ENCODE results near the gene TRAPPC5.

TRAPPC5 gene

GRCh38 chr19:7677669-7678311 is 2.8 kb upstream of the TRAPPC5 start:
- DNase-seq: no peak

DNA sequence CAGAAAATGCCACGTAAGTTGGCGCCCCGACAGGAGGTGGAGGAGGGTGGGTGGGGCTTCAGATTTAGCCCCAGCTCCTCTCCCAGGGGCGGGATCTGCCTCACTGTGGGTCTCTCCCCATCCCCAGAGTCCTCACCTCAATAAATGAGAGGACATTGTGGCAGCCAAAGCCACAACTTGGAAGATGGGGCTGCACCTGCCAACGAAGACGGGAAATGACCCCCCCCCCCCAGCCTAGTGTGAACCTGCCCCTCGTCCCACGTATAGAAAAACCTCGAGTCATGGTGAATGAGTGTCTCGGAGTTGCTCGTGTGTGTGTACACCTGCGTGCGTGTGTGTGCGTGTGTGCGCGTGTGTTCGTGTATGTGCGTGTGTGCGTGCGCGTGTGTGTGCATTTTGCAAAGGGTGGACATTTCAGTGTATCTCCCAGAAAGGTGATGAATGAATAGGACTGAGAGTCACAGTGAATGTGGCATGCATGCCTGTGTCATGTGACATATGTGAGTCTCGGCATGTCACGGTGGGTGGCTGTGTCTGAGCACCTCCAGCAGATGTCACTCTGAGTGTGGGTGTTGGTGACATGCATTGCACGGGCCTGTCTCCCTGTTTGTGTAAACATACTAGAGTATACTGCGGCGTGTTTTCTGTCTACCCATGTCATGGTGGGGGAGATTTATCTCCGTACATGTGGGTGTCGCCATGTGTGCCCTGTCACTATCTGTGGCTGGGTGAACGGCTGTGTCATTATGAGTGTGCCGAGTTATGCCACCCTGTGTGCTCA is 1.5 kb upstream of the TRAPPC5 start:
- DNase-seq: peak in 1 of 2 experiments; percentile 3

DNA sequence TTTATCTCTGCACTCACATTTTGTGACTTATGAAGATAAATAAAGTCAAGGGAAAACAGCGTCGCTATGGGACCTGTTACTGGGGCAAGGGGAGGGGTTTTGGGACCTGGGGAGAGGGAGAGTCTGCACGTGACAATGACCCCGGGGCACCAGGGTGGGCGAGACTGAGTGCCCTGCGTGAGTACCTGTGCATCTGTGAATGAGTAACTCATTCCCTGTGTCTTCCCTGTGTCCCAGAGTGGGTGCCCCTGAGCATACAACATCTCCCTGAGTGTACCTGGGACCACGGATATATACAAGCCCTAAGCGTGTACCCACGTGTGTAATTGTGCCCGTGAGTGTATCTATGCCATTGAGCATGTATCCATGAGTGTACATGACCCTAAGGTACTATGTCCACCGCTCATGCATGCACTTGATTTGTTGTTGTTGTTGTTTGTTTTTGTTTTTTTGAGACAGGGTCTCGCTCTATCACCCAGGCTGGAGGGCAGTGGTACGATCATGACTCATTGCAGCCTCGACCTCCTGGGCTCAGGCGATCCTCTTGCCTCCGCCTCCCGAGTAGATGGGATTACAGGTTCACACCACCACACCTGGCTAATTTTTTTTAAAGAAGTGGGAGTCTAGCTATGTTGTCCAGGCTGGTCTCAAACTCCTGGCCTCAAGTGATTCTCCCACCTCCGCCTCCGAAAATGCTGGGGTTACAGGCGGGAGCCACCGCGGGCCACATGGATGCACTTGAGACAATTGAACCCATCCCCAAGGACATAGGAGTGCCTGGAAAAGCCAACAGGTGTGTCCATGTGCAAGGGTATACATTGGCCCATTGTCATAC is 645 bp upstream of the TRAPPC5 start:
- DNase-seq: no peak

- DNase-seq: peak in 1 of 2 experiments; percentile 20
These were observed 924 bp downstream of the TRAPPC5 start for GRCh38 chr19:7681340-7682174.

DNA sequence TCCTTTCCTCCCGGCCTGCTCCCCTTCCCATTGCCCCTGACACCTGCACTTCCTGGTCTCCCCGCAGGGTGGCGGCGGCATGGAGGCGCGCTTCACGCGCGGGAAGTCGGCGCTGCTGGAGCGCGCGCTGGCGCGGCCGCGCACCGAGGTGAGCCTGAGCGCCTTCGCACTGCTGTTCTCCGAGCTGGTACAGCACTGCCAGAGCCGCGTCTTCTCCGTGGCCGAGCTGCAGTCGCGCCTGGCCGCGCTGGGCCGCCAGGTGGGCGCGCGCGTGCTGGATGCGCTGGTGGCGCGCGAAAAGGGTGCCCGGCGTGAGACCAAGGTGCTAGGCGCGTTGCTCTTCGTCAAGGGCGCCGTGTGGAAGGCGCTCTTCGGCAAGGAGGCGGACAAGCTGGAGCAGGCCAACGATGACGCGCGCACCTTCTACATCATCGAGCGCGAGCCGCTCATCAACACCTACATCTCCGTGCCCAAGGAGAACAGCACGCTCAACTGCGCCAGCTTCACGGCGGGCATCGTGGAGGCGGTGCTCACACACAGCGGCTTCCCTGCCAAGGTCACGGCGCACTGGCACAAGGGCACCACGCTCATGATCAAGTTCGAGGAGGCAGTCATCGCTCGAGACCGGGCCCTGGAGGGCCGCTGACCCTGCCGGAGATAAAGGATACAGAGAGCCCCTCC is 1.7 kb downstream of the TRAPPC5 start:
- no peak for DNase-seq

DNA sequence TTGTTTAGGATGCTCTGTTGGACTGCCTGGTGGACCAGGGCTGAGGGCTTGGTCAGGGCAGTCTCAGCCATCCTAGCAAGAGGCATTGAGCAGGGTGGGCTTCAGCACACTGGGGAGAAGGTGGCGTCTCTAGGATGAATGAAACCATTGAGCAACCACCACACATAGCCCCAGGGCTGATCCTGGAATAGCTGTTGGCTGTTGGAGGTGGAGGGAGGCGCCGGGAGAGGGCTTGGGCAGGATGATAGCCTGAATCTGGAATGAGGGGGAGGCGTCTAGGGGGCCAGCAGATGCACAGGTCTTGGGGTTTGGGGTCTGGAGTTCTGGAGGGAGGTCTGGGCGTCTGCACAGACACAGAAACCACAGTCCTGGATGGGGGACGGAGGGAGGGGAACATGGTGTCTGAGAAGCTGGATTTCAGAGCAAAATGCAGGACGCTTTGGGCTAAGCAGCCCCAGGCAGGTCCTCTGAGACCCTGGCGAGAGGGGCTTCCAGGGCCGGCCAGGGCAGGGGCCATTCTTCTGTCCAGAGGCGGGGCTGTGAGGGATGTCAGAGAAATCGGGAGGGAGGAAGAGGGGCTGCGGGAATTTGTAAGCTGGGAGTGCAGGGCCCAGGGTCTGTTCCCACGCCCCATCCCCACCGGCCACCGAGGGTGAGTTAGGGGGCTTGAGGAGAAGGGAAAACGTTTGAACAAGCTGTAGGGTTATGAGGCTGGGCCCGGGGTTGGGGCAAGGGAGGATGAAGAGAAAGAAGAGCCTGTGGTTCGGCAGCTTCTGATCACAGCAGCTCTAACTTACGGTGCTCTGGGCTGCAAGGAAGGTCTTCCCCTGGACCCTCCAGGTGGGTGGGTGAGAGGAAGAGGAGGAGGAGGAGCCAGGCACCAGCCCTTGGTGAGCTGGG is 5.2 kb downstream of the TRAPPC5 start:
- no peak for DNase-seq

DNA sequence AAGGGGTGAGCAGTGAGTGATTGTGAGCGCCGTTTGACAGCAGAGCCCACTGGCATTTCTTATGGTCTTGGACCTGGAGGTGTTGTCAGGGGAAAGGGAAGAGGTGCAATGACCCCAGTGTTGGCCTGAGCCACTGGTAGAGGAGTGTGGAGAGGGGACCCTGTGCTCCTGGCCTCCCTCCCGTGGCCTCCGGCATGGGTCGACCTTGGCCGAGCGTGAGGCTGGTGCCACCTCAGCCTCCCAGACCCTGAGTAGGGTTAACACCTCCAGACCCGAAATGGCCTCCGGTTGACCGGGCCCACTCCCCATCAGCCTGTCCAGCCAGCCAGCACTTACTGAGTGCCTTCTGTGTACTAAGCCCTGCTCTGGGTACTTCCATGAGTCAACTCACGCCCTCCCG is 6.5 kb downstream of the TRAPPC5 start:
- DNase-seq: no peak

DNA sequence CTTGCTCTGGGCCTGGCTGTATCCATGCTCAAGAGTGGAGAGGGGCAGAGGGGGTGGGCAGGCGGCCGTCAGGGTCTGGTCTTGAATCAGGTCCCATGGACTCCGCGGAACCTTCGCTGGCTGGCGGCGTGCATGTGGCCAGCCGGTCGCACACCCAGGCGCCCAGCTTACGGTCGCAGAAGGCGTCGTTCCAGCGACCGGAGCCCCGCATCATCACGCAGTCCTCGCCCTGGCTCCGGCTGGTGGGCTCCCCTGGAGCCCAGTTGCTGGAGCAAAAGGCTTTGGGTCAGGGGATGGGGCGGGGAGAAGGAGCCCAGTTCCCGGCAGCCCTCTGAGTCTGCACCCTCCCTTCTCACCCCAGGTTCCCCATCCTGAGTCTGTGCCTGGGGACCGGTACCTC is 8.5 kb downstream of the TRAPPC5 start:
- DNase-seq: no peak

DNA sequence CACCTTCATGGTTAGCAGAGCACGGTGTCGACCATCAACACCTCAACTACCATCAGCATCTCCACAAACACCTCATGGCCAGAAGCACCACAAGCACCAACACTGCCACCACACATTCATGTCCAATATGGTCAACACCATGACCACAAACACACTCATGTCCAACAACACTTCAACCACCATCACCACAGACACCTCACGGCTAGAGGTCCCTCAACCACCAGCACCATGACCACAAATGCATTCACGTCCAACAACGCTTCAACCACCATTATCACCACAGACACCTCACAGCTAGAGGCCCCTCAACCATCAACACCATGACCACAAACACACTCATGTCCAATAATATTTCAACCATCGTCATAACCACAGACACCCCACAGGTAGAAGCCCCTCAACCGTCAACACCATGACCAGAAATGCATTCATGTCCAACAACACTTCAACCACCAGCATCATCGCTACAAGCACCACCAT is 10.2 kb downstream of the TRAPPC5 start:
- no peak for DNase-seq

- DNase-seq: no peak
These were observed 10.9 kb downstream of the TRAPPC5 start for GRCh38 chr19:7691497-7691896.

DNA sequence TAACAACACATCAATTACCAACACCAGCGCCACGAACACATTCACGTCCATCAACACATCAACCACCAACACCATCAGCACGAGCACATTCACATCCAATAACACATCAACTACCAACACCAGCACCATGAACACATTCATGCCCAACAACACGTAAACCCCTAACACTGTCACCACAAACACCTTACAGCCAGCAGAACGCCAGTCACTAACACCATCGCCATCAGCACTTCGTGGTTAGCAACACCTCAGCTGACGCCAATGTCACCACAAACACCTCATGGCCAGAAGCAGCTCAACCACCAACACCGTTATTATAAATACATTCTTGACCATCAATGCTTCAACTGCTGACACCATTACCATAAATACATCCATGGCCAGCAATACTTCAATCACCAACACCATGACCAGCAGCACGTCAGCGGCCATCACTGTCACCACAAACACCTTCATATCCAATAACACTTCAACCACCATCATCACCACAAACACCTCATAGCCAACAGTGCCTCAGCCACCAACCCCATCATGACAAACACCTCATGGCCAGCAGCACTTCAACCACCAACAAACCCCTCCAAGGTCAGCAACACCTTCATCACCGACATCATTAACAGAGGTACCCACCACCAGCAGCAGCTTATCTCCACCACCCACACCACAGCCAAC is 11.9 kb downstream of the TRAPPC5 start:
- DNase-seq: no peak

- no peak for DNase-seq
These were observed 13.9 kb downstream of the TRAPPC5 start for GRCh38 chr19:7694499-7694898.

DNA sequence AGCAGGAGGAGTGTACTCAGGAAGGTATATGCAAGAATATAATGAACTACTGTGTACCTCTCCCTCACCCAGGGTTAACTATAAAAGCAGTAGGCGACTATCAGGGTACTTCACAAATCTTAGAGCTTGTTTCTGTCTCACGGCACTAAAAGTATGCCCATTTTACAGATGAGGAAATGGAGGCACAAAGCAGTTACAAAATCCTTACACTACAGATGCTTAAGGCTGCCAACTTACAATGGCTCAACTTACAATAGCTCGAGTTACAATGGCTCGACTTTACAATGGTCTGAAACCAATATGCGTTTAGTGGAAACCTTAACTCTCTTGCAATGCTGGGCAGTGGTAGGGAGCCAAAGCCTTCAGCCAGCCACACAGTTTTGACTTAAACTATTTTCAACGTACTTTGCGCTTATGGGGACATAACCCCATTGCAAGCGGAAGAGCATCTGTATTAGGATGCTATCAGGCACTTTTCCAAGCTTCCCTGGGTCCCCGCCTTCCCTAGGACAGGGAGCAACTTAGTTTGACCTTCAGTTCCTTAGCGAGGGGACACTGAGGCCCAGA is 17.2 kb downstream of the TRAPPC5 start:
- no peak for DNase-seq

DNA sequence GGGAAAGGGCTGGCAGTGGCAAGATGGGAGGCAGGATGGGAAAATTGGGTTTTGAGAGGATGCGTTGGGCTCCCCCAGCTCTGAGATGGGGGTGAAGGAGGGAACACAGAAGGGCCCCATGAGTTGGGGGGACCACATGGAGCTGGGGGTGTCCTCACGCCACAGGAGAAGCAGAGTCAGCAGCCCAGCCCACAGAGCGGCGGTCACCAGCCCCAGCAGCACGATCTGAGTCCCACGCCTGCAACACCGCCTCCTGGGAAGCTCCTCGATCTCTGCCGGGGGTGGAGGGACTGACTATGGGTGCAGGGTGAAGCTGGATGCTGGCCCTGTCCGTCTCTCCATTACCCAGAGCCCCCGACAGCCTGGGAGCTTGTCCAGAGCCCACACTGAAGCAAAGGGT is 17.9 kb downstream of the TRAPPC5 start:
- DNase-seq: no peak

- DNase-seq: no peak
These were observed 18.4 kb downstream of the TRAPPC5 start for GRCh38 chr19:7699003-7699402.

DNA sequence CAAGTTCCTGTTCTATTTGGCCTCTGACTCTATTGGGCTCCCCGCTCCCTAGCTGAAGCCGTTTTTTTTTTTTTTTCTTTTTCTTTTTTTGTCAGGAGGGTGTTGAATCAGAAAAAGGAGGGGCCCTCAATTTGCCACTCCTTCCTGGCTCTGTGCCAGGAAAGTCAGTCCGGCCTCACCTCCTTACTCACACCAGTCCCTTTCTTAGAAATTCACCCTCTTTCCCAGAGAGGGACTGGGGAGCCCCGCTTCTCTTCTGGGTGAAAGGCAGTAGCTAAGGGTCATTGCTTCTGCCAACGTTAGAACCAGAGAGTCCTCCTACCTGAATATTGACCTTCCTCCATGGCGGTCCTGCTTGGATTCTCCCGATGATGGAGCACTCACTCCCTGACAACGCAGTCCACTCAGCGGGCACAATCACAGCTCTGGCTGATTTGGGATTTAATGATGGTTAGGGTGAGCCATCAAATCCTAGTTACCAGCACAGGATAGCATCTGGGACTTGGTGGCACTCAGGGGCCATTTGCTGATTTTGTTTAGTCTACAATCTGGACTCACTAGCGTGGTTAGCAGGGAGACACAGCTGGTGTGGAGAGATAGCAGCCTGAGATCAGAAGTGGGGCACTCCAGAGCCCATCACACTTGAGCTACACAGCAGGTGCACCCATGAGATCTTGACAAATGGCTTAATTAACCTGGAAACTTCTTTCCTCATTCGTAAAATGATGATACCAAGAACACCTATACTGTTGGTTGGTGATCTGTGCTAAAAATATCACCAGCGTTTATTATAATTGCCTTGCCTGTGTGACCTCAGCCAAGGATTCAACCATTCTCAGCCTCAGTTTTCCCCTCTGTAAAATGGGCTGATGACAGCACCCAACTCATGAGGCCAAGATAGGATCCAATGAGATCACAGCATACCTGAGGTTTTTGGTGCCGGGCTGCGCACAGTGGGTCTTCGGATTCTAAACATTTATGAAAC is 19.1 kb downstream of the TRAPPC5 start:
- no peak for DNase-seq

GRCh38 chr19:7701049-7701653 is 20.5 kb downstream of the TRAPPC5 start:
- no peak for DNase-seq

Data from NCI-H2081 (cell line).